HG03460 (cell line): Measurements from ENCODE around the gene COG2.
"Not testable (repeated sequence)": the region's sequence is repeated elsewhere in the genome, so short reads cannot be mapped to it uniquely, and the experiment has no call there.

Source experiments
- ATAC-seq: cut with Tn5 transposase; IDR thresholded peaks from one replicate; pipeline ENCODE4 v1.9.1; 2021; ENCODE audit not compliant: unreplicated experiment

COG2 gene

GRCh38 chr1:230642263-230642959 lies at the start of gene COG2:
TSS of gene COG2 (plus strand) at chr1:230642481. CDS start at chr1:230642607, 126 bp downstream.
- ATAC-seq, result peak; percentile 95

GRCh38 chr1:230592848-230593414 lies 49.4 kb upstream of the COG2 start:
- no peak for ATAC-seq

GRCh38 chr1:230594214-230594773 lies 48.0 kb upstream of the COG2 start:
- no peak for ATAC-seq

- ATAC-seq, result no peak
These were observed 47.1 kb upstream of the COG2 start for GRCh38 chr1:230595181-230595580.

GRCh38 chr1:230596306-230596705 lies 46.0 kb upstream of the COG2 start:
- no peak for ATAC-seq

GRCh38 chr1:230598745-230599144 lies 43.5 kb upstream of the COG2 start:
- ATAC-seq, result no peak

- no peak for ATAC-seq
These were observed 42.2 kb upstream of the COG2 start for GRCh38 chr1:230599926-230600656.

- not testable (repeated sequence) for ATAC-seq
These were observed 41.5 kb upstream of the COG2 start for GRCh38 chr1:230600657-230601400.

- ATAC-seq, result no peak
These were observed 33.1 kb upstream of the COG2 start for GRCh38 chr1:230609208-230609607.

GRCh38 chr1:230610589-230610988 lies 31.7 kb upstream of the COG2 start:
- ATAC-seq, result no peak

GRCh38 chr1:230611128-230611877 lies 31.0 kb upstream of the COG2 start:
- no peak for ATAC-seq

GRCh38 chr1:230611878-230612235 lies 30.4 kb upstream of the COG2 start:
- no peak for ATAC-seq

- no peak for ATAC-seq
These were observed 29.6 kb upstream of the COG2 start for GRCh38 chr1:230612651-230613050.

- ATAC-seq, result no peak
These were observed 28.2 kb upstream of the COG2 start for GRCh38 chr1:230614121-230614520.

- ATAC-seq, result no peak
These were observed 23.7 kb upstream of the COG2 start for GRCh38 chr1:230618537-230618936.

- ATAC-seq, result no peak
These were observed 21.5 kb upstream of the COG2 start for GRCh38 chr1:230620649-230621323.

GRCh38 chr1:230621324-230622030 lies 20.8 kb upstream of the COG2 start:
- no peak for ATAC-seq

GRCh38 chr1:230622151-230622550 lies 20.1 kb upstream of the COG2 start:
- ATAC-seq, result no peak

GRCh38 chr1:230624097-230624713 lies 18.1 kb upstream of the COG2 start:
- no peak for ATAC-seq
